Activated naive CD4-positive, alpha-beta T cell treated with anti-CD3 and anti-CD28 coated beads, Interleukin-2, amount 10 ng/mL, durations not matched to agents 7 days and 5 days (primary cell): ENCODE data around the gene AIFM3.

Experiments used
- CTCF ChIA-PET: fragments of 350-600 bp; sonication (Branson Sonifier 250); formaldehyde crosslinking; loops from one replicate; lab custom pipeline; 2021; ENCODE audit warnings: antibody characterized with exemption; lab: Charles Lee
- DNase-seq: peaks from one replicate; pipeline ENCODE4 v3.0.0-alpha.2; 2020
- H3K27ac Mint-ChIP-seq: one replicate; pipeline ENCODE4 v1.8.0; 2021; ENCODE audit warnings: mild to moderate bottlenecking, moderate library complexity, mixed read lengths
- H3K27me3 Mint-ChIP-seq: one replicate; pipeline ENCODE4 v1.8.0; 2021; ENCODE audit warnings: mild to moderate bottlenecking, mixed read lengths
- H3K36me3 Mint-ChIP-seq: one replicate; pipeline ENCODE4 v1.8.0; 2021; ENCODE audit warnings: mixed read lengths
- H3K4me1 Mint-ChIP-seq: one replicate; pipeline ENCODE4 v1.8.0; 2021; ENCODE audit warnings: mixed read lengths
- H3K4me3 Mint-ChIP-seq: one replicate; pipeline ENCODE4 v1.8.0; 2021; ENCODE audit warnings: mild to moderate bottlenecking, moderate library complexity, mixed read lengths
- H3K9me3 Mint-ChIP-seq: one replicate; pipeline ENCODE4 v1.8.0; 2021; ENCODE audit warnings: mixed read lengths

Gene AIFM3

GRCh38 chr22:20946991-20947390 lies 20.1 kb upstream of the AIFM3 start:
- DNase-seq: no peak
- H3K27me3 Mint-ChIP-seq: no peaks in the 10 kb centered on the region
- no peaks in the 10 kb centered on the region for H3K9me3 Mint-ChIP-seq
- H3K4me3 Mint-ChIP-seq: no peak overlapping the region
- H3K4me1 Mint-ChIP-seq: peaks cover 40% of the 10 kb centered on the region
- no peak overlapping the region for H3K27ac Mint-ChIP-seq
- CTCF ChIA-PET: no interaction called here
- H3K36me3 Mint-ChIP-seq: peaks cover 45% of the 10 kb centered on the region

- Mint-ChIP-seq H3K9me3 (no peaks in the 10 kb centered on the region), H3K4me3 (no peak overlapping the region), H3K27ac (no peak overlapping the region), H3K36me3 (peaks cover 48% of the 10 kb centered on the region), H3K27me3 (no peaks in the 10 kb centered on the region), H3K4me1 (peaks cover 40% of the 10 kb centered on the region)
- no peak for DNase-seq
- CTCF ChIA-PET: interaction anchor here (1.0 kb wide), 1 partner anchor 11 kb away, joined by 3 read pairs; no protein-coding TSS in a partner anchor
Measured at GRCh38 chr22:20948450-20948849, 18.6 kb upstream of the AIFM3 start.

- Mint-ChIP-seq H3K4me1 (peaks cover 35% of the 10 kb centered on the region), H3K36me3 (peaks cover 50% of the 10 kb centered on the region), H3K27me3 (no peaks in the 10 kb centered on the region), H3K27ac (no peak overlapping the region), H3K9me3 (no peaks in the 10 kb centered on the region), H3K4me3 (no peak overlapping the region)
- CTCF ChIA-PET: interaction anchor here (1.0 kb wide), 1 partner anchor 11 kb away, joined by 3 read pairs; no protein-coding TSS in a partner anchor
- DNase-seq: no peak
Measured at GRCh38 chr22:20948989-20949388, 18.1 kb upstream of the AIFM3 start.

- DNase-seq: no peak
- H3K27me3 Mint-ChIP-seq: no peaks in the 10 kb centered on the region
- peaks cover 52% of the 10 kb centered on the region for H3K36me3 Mint-ChIP-seq
- no peaks in the 10 kb centered on the region for H3K9me3 Mint-ChIP-seq
- peak overlapping the region; percentile 68 for H3K27ac Mint-ChIP-seq
- CTCF ChIA-PET: no interaction called here
- H3K4me3 Mint-ChIP-seq: no peak overlapping the region
- peaks cover 35% of the 10 kb centered on the region for H3K4me1 Mint-ChIP-seq
Measured at GRCh38 chr22:20949698-20950183, 17.3 kb upstream of the AIFM3 start.

GRCh38 chr22:20951151-20951931 lies 15.7 kb upstream of the AIFM3 start:
- Mint-ChIP-seq H3K36me3 (peaks cover 52% of the 10 kb centered on the region), H3K27ac (no peak overlapping the region), H3K9me3 (no peaks in the 10 kb centered on the region), H3K4me1 (peaks cover 31% of the 10 kb centered on the region), H3K27me3 (peaks cover 4% of the 10 kb centered on the region), H3K4me3 (no peak overlapping the region)
- DNase-seq: no peak
- CTCF ChIA-PET: interaction anchor here (3.1 kb wide), 1 partner anchor 10 kb away, joined by 16 read pairs; no protein-coding TSS in a partner anchor

GRCh38 chr22:20951932-20952380 lies 15.1 kb upstream of the AIFM3 start:
- Mint-ChIP-seq H3K9me3 (no peaks in the 10 kb centered on the region), H3K27me3 (peaks cover 10% of the 10 kb centered on the region), H3K4me1 (peaks cover 30% of the 10 kb centered on the region), H3K4me3 (no peak overlapping the region), H3K36me3 (peaks cover 50% of the 10 kb centered on the region), H3K27ac (no peak overlapping the region)
- no peak for DNase-seq
- CTCF ChIA-PET: interaction anchor here (0.9 to 3.1 kb wide), 2 partner anchors 10 to 26 kb away, joined by 3 to 16 read pairs; no protein-coding TSS in a partner anchor

GRCh38 chr22:20952544-20953341 lies 14.3 kb upstream of the AIFM3 start:
- Mint-ChIP-seq H3K4me3 (no peak overlapping the region), H3K27ac (no peak overlapping the region), H3K27me3 (peaks cover 18% of the 10 kb centered on the region), H3K36me3 (peaks cover 46% of the 10 kb centered on the region), H3K4me1 (peaks cover 33% of the 10 kb centered on the region), H3K9me3 (no peaks in the 10 kb centered on the region)
- DNase-seq: no peak
- CTCF ChIA-PET: interaction anchor here (0.9 to 3.1 kb wide), 2 partner anchors 9 to 27 kb away, joined by 3 to 16 read pairs; no protein-coding TSS in a partner anchor

GRCh38 chr22:20953342-20953608 lies 13.8 kb upstream of the AIFM3 start:
- Mint-ChIP-seq H3K36me3 (peaks cover 40% of the 10 kb centered on the region), H3K9me3 (no peaks in the 10 kb centered on the region), H3K4me3 (no peak overlapping the region), H3K4me1 (peaks cover 33% of the 10 kb centered on the region), H3K27ac (no peak overlapping the region), H3K27me3 (peaks cover 23% of the 10 kb centered on the region)
- DNase-seq: no peak
- CTCF ChIA-PET: interaction anchor here (3.1 kb wide), 1 partner anchor 8 kb away, joined by 16 read pairs; no protein-coding TSS in a partner anchor

GRCh38 chr22:20953668-20954500 lies 13.2 kb upstream of the AIFM3 start:
- DNase-seq: no peak
- CTCF ChIA-PET: interaction anchor here (3.1 kb wide), 1 partner anchor 8 kb away, joined by 16 read pairs; no protein-coding TSS in a partner anchor

GRCh38 chr22:20955548-20955947 lies 11.5 kb upstream of the AIFM3 start:
- Mint-ChIP-seq H3K4me3 (no peak overlapping the region), H3K27ac (no peak overlapping the region), H3K4me1 (peaks cover 14% of the 10 kb centered on the region), H3K36me3 (peaks cover 29% of the 10 kb centered on the region), H3K9me3 (no peaks in the 10 kb centered on the region), H3K27me3 (peaks cover 40% of the 10 kb centered on the region)
- DNase-seq: no peak
- CTCF ChIA-PET: interaction anchor here (1.1 to 1.5 kb wide), 2 partner anchors 8 to 69 kb away, joined by 3 read pairs; no protein-coding TSS in a partner anchor

More at GRCh38 chr22:20953668-20954500, 13.2 kb upstream of the AIFM3 start:
- Mint-ChIP-seq H3K4me1 (peaks cover 27% of the 10 kb centered on the region), H3K9me3 (no peaks in the 10 kb centered on the region), H3K36me3 (peaks cover 39% of the 10 kb centered on the region), H3K27me3 (peaks cover 29% of the 10 kb centered on the region), H3K27ac (no peak overlapping the region), H3K4me3 (no peak overlapping the region)

GRCh38 chr22:20956258-20957101 lies 10.6 kb upstream of the AIFM3 start:
- DNase-seq: no peak
- Mint-ChIP-seq H3K9me3 (no peaks in the 10 kb centered on the region), H3K27me3 (peaks cover 45% of the 10 kb centered on the region), H3K4me3 (peak overlapping the region; percentile 21), H3K27ac (no peak overlapping the region), H3K36me3 (peaks cover 22% of the 10 kb centered on the region), H3K4me1 (peaks cover 14% of the 10 kb centered on the region)
- CTCF ChIA-PET: interaction anchor here (1.0 to 1.5 kb wide), 2 partner anchors 70 to 161 kb away, joined by 3 to 4 read pairs; no protein-coding TSS in a partner anchor

GRCh38 chr22:20957102-20957682 lies 9.9 kb upstream of the AIFM3 start:
- H3K4me3 Mint-ChIP-seq: peak overlapping the region; percentile 38
- CTCF ChIA-PET: interaction anchor here (1.0 to 1.5 kb wide), 2 partner anchors 71 to 162 kb away, joined by 3 to 4 read pairs; no protein-coding TSS in a partner anchor
- no peak overlapping the region for H3K27ac Mint-ChIP-seq
- peaks cover 18% of the 10 kb centered on the region for H3K4me1 Mint-ChIP-seq
- H3K9me3 Mint-ChIP-seq: no peaks in the 10 kb centered on the region
- peaks cover 51% of the 10 kb centered on the region for H3K27me3 Mint-ChIP-seq
- DNase-seq: no peak
- peaks cover 16% of the 10 kb centered on the region for H3K36me3 Mint-ChIP-seq
